GM12878 (cell line): Measurements from ENCODE around the gene PACS1. TPM values are rescaled to one million over a fixed set of nuclear protein-coding genes. Genes with fewer than 3 reads are reported as not detected.

ENCODE experiments used
- ATAC-seq: fragments of 200-7000 bp; cut with Tn5 transposase; 3 replicates; pipeline ENCODE4 v1.9.1; 2020; ENCODE audit warnings: mild to moderate bottlenecking, moderate library complexity
- BruUV-seq: library from RNA; stranded (reverse); fragments of 400-500 nt; replicated peaks from 2 replicates; lab custom pipeline; 2021; lab: Mats Ljungman, UMichigan
- CTCF ChIA-PET: fragments of 300-600 bp; sonication (Branson Sonifier 250); formaldehyde crosslinking; extraction: SDS; loops from one replicate; lab custom pipeline; 2021; ENCODE audit warnings: inconsistent platforms; lab: Yijun Ruan, JAX
- POLR2A ChIA-PET: fragments of 350-600 bp; formaldehyde crosslinking; extraction: SDS; loops from one replicate; lab custom pipeline; 2021; ENCODE audit warnings: inconsistent platforms; lab: Charles Lee
- RAD21 ChIA-PET: fragments of 300-600 bp; sonication (Branson Sonifier 250); formaldehyde crosslinking; loops from one replicate; lab custom pipeline; 2023; ENCODE audit warnings: antibody characterized with exemption; ENCODE audit not compliant: unreplicated experiment; lab: Charles Lee
- SMC1A ChIA-PET: fragments of 300-600 bp; sonication (Branson Sonifier 250); formaldehyde crosslinking; loops from one replicate; lab custom pipeline; 2023; ENCODE audit not compliant: unreplicated experiment, uncharacterized antibody; lab: Charles Lee
- DNase-seq: peaks from one replicate; pipeline ENCODE4 v3.0.0-alpha.2; 2011; ENCODE audit warnings: low read depth, low spot score
- FAIRE-seq: peaks from 3 replicates; lab custom pipeline; 2011; peaks lifted over from hg19 to GRCh38; lab: Jason Lieb, UNC
- H2AFZ ChIP-seq: 2 replicates; pipeline ENCODE4 v1.6.0; 2011; ENCODE audit warnings: low read depth, low read length, control low read depth; ENCODE audit not compliant: control insufficient read depth
- H3K27ac ChIP-seq: 2 replicates; pipeline ENCODE4 v1.5.1; 2011; ENCODE audit warnings: control low read depth; ENCODE audit not compliant: control insufficient read depth, insufficient read depth
- H3K27me3 ChIP-seq, 2 experiments: replicated peaks in 1 of 2; 2 replicates each; pipeline versions ENCODE4 v1.6.0 to v1.6.1; 2011; ENCODE audit warnings: low read length in 1 of 2; ENCODE audit not compliant: control insufficient read depth in 2 of 2, insufficient read depth in 2 of 2
- H3K36me3 ChIP-seq, 2 experiments: 2 replicates each; pipeline ENCODE4 v1.5.1; 2011; ENCODE audit warnings: low read length in 1 of 2; ENCODE audit not compliant: control insufficient read depth in 2 of 2, insufficient read depth in 2 of 2
- H3K4me1 ChIP-seq: 2 replicates; pipeline ENCODE4 v1.6.1; 2011; ENCODE audit warnings: mild to moderate bottlenecking, low read length, moderate library complexity, mixed read lengths; ENCODE audit not compliant: control insufficient read depth, insufficient read depth
- H3K4me2 ChIP-seq: 2 replicates; pipeline ENCODE4 v1.6.0; 2011; ENCODE audit warnings: control low read depth; ENCODE audit not compliant: control insufficient read depth, insufficient read depth
- H3K4me3 ChIP-seq: fragments of 200-600 bp; sonication (generic); 2 replicates; pipeline ENCODE4 v1.5.1; 2016
- H3K79me2 ChIP-seq: 2 replicates; pipeline ENCODE4 v1.6.0; 2011; ENCODE audit warnings: low read length; ENCODE audit not compliant: control insufficient read depth, insufficient read depth
- H3K9ac ChIP-seq: 2 replicates; pipeline ENCODE4 v1.8.0; 2011; ENCODE audit warnings: low read length, control low read depth, mixed read lengths; ENCODE audit not compliant: control insufficient read depth, insufficient read depth
- H3K9me3 ChIP-seq: replicated peaks from 3 replicates; pipeline ENCODE4 v1.5.1; 2011; ENCODE audit warnings: mild to moderate bottlenecking, low read length; ENCODE audit not compliant: control insufficient read depth, insufficient read depth
- H4K20me1 ChIP-seq: 2 replicates; pipeline ENCODE4 v1.6.0; 2011; ENCODE audit not compliant: control insufficient read depth, insufficient read depth
- E4F1 ChIP-seq: fragments of 450-650 bp; IDR thresholded peaks from 2 replicates; pipeline ENCODE4 v1.6.1; 2018; ENCODE audit warnings: borderline replicate concordance, mild to moderate bottlenecking; ENCODE audit not compliant: partially characterized antibody
- EGR1 ChIP-seq, 2 experiments: IDR thresholded peaks; 1 replicate in 1 of 2; 2 replicates in 1 of 2; pipeline ENCODE4 v1.6.1; 2011 to 2012; ENCODE audit warnings: low read depth in 2 of 2, low read length in 2 of 2, borderline replicate concordance in 1 of 2, mild to moderate bottlenecking in 1 of 2, moderate library complexity in 1 of 2
- ELK1 ChIP-seq: IDR thresholded peaks from 2 replicates; pipeline ENCODE4 v1.6.1; 2012; ENCODE audit warnings: low read depth, low read length, improper control_type of control experiment
- EZH2 ChIP-seq: IDR thresholded peaks from 2 replicates; pipeline ENCODE4 v1.6.1; 2012; ENCODE audit warnings: low read depth, mild to moderate bottlenecking, control low read depth, inconsistent platforms, low read length, borderline replicate concordance; ENCODE audit not compliant: control insufficient read depth
- IRF3 ChIP-seq: fragments of 450-650 bp; IDR thresholded peaks from 2 replicates; pipeline ENCODE4 v1.6.1; 2014; ENCODE audit warnings: mild to moderate bottlenecking
- KAT2A ChIP-seq: conservative IDR thresholded peaks from 2 replicates; pipeline ENCODE4 v1.6.1; 2011; ENCODE audit warnings: low read depth, low read length; ENCODE audit not compliant: control insufficient read depth
- NR2C2 ChIP-seq: IDR thresholded peaks from 2 replicates; pipeline ENCODE4 v1.6.1; 2011; ENCODE audit warnings: borderline replicate concordance, low read depth; ENCODE audit not compliant: control insufficient read depth, insufficient read length
- PAX5 ChIP-seq: IDR thresholded peaks from 2 replicates; pipeline ENCODE4 v1.6.1; 2011; ENCODE audit warnings: low read depth, low read length, borderline replicate concordance
- RAD21 ChIP-seq: IDR thresholded peaks from 2 replicates; pipeline ENCODE4 v1.6.1; 2011; ENCODE audit warnings: mild to moderate bottlenecking, low read depth, low read length, moderate library complexity; ENCODE audit not compliant: insufficient read depth
- RAD51 ChIP-seq: fragments of 450-650 bp; IDR thresholded peaks from 2 replicates; pipeline ENCODE4 v1.6.1; 2016; ENCODE audit warnings: moderate library complexity, mild to moderate bottlenecking, inconsistent platforms
- SUPT20H ChIP-seq: IDR thresholded peaks from 2 replicates; pipeline ENCODE4 v1.6.1; 2011; ENCODE audit warnings: low read depth, mild to moderate bottlenecking, low read length, moderate library complexity, borderline replicate concordance; ENCODE audit not compliant: control insufficient read depth
- ZSCAN29 ChIP-seq: fragments of 450-650 bp; IDR thresholded peaks from 2 replicates; pipeline ENCODE4 v1.6.1; 2017; ENCODE audit warnings: mild to moderate bottlenecking, moderate library complexity
- WGBS: methylation state at CpG from one replicate; pipeline ENCODE4 v1.1.6; 2016; ENCODE audit warnings: low lambda C conversion rate; ENCODE audit not compliant: insufficient replicate concordance, insufficient coverage; ENCODE audit errors: missing lambda C conversion rate; 5-methylcytosine and 5-hydroxymethylcytosine counted together
- in situ Hi-C: fragments of 300-500 bp; cut with MboI; formaldehyde crosslinking; loops from 9 replicates; pipeline ENCODE4 v1.14.3; 2018; ENCODE audit warnings: mixed read lengths
- intact Hi-C: fragments of 100-400 bp; cut with micrococcal nuclease; formaldehyde crosslinking; loops from one replicate; pipeline ENCODE4 v1.14.2; 2022; ENCODE audit not compliant: unreplicated experiment
- polyA plus RNA-seq, 11 experiments: library from polyadenylated mRNA; depleted of rRNA in 4 of 11; unstranded in 6 of 11; stranded (reverse) in 5 of 11; fragments of >200 nt; fragmentation: Nextera tagmentation in 4 of 11; fragmentation: Illumina TruSeq in 1 of 11; extraction: Ambion mirVana in 4 of 11; extraction: Trizol in 1 of 11; gene quantifications; 1 replicate in 1 of 11; 2 replicates in 10 of 11; pipeline versions ENCODE4 v1.2.1 to v1.2.3, GENCODE V29; 2011 to 2016; ENCODE audit warnings: inconsistent platforms in 2 of 11, missing spikeins in 2 of 11, low read depth in 1 of 11
- total RNA-seq, 4 experiments: library from RNA; depleted of rRNA in 3 of 4; stranded (reverse); fragments of >200 nt in 3 of 4; fragmentation: Illumina TruSeq in 1 of 4; extraction: Trizol in 1 of 4; gene quantifications; 2 replicates each; pipeline versions ENCODE4 v1.2.1 to v1.2.3, GENCODE V29; 2013 to 2021

The PACS1 gene
- total and polyA plus RNA-seq, 10 of the 15 experiments (the other 5 are each of a cell fraction or from before 2014, with no cell fraction given) = 1.1 to 74.3 (median 17.9) TPM

- Histone ChIP-seq H4K20me1 (no peaks in the 10 kb centered on the region), H3K27ac (no peak overlapping the region), H3K36me3 (peaks cover 31 to 41% of the 10 kb centered on the region in 2 experiments), H3K27me3 (no peaks in the 10 kb centered on the region), H3K4me3 (no peak overlapping the region), H3K9ac (no peak overlapping the region), H3K9me3 (no peaks in the 10 kb centered on the region), H2AFZ (no peak overlapping the region), H3K4me1 (peaks cover 15% of the 10 kb centered on the region), H3K79me2 (peaks cover 27% of the 10 kb centered on the region), H3K4me2 (no peak overlapping the region)
- ChIA-PET RAD21 (interaction anchor here (0.6 to 1.1 kb wide), 2 partner anchors 20 to 81 kb away, joined by 3 read pairs; no protein-coding TSS in a partner anchor), CTCF (interaction anchor here (1.1 to 6.4 kb wide), 4 partner anchors 10 to 79 kb away, joined by 3 to 94 read pairs (median 20); no protein-coding TSS in a partner anchor), SMC1A (interaction anchor here (0.5 to 4.9 kb wide), 4 partner anchors 10 to 165 kb away, joined by 3 to 29 read pairs (median 4); partner anchors contain the start of gene CCDC85B), POLR2A (interaction anchor here (1.0 to 1.4 kb wide), 2 partner anchors 10 to 13 kb away, joined by 3 to 4 read pairs; no protein-coding TSS in a partner anchor)
- FAIRE-seq (no peak), DNase-seq (no peak), ATAC-seq (no peak)
- in situ Hi-C loops = no loop called here
- WGBS = 89% methylated on average over 6 of the region's 7 CpGs
- no TSS peak for BruUV-seq
- intact Hi-C loops = no loop called here
- TF ChIP-seq ELK1 = no peak
- TF ChIP-seq EGR1 (IDR thresholded peaks at IDR 0.05; ENCODE audit: borderline replicate concordance in 1 of 2, low read depth in 2 of 2, low read length in 2 of 2) = no peak
- TF ChIP-seq PAX5 = no peak
- TF ChIP-seq KAT2A = no peak
- TF ChIP-seq RAD21 = no peak
- no peak for TF ChIP-seq ZSCAN29
- TF ChIP-seq E4F1 = no peak
- no peak for TF ChIP-seq RAD51
- TF ChIP-seq NR2C2 = no peak
- TF ChIP-seq SUPT20H = no peak
- TF ChIP-seq EZH2 = no peak
- TF ChIP-seq IRF3 = no peak
Observed at GRCh38 chr11:66055021-66055420, 15.1 kb upstream of the PACS1 start.
